K562 (cell line): Measurements from ENCODE around the gene CD151. TPM values are rescaled to one million over a fixed set of nuclear protein-coding genes. Genes with fewer than 3 reads are reported as not detected.
A peak's percentile ranks its signal among the peaks of the same experiment; 100 is the strongest.

Experiments
- ATAC-seq: fragments of 200-7000 bp; cut with Tn5 transposase; 3 replicates; pipeline ENCODE4 v1.9.1; 2020; ENCODE audit warnings: moderate library complexity
- BruUV-seq: library from RNA; stranded (reverse); fragments of 400-500 nt; replicated peaks from 2 replicates; lab custom pipeline; 2021; lab: Mats Ljungman, UMichigan
- CTCF ChIA-PET: fragments of 300-600 bp; formaldehyde crosslinking; extraction: SDS; loops from one replicate; lab custom pipeline; 2021; ENCODE audit warnings: low intra/inter-chr PET ratio; lab: Yijun Ruan, JAX
- POLR2A ChIA-PET: fragments of 300-600, 350-650 bp; sonication (Branson Sonifier 250); formaldehyde crosslinking; extraction: SDS; loops from one replicate; lab custom pipeline; 2021; ENCODE audit warnings: antibody characterized with exemption, inconsistent platforms; lab: Yijun Ruan, JAX
- DNase-seq, 4 experiments: peaks; one replicate each; pipeline versions ENCODE4 v3.0.0 to v3.0.0-alpha.2; 2011 to 2018; ENCODE audit warnings: low spot score in 3 of 4, mixed read lengths in 3 of 4; ENCODE audit errors: extremely low read depth in 1 of 4
- FAIRE-seq: peaks from 2 replicates; lab custom pipeline; 2011; peaks lifted over from hg19 to GRCh38; lab: Jason Lieb, UNC
- H2AFZ ChIP-seq: 2 replicates; pipeline ENCODE4 v1.6.0; 2011; ENCODE audit warnings: low read depth, low read length, control low read depth, inconsistent platforms
- H3K27ac ChIP-seq: fragments of 200-600 bp; 3 replicates; pipeline ENCODE4 v1.8.0; 2011; ENCODE audit warnings: low read depth, mild to moderate bottlenecking, control low read depth, inconsistent platforms, low read length, moderate library complexity, mixed read lengths; ENCODE audit errors: extremely low read depth
- H3K27me3 ChIP-seq, 2 experiments: fragments of 300-600 bp in 1 of 2; 2 replicates in 1 of 2; 3 replicates in 1 of 2; pipeline versions ENCODE4 v1.6.0 to v1.8.0; 2011; ENCODE audit warnings: inconsistent platforms in 2 of 2, low read length in 2 of 2, mild to moderate bottlenecking in 1 of 2, mixed read lengths in 1 of 2, moderate library complexity in 1 of 2; ENCODE audit not compliant: control insufficient read depth in 2 of 2, insufficient read depth in 2 of 2
- H3K36me3 ChIP-seq: fragments of 300-600 bp; 3 replicates; pipeline ENCODE4 v1.8.0; 2011; ENCODE audit warnings: mild to moderate bottlenecking, low read length, inconsistent platforms; ENCODE audit not compliant: control insufficient read depth, insufficient read depth
- H3K4me1 ChIP-seq, 2 experiments: fragments of 200-600 bp in 1 of 2; replicated peaks in 1 of 2; 2 replicates in 1 of 2; 3 replicates in 1 of 2; pipeline versions ENCODE4 v1.5.1 to v1.8.0; 2011; ENCODE audit warnings: inconsistent platforms in 2 of 2, low read length in 2 of 2, mild to moderate bottlenecking in 1 of 2, mixed read lengths in 1 of 2, moderate library complexity in 1 of 2; ENCODE audit not compliant: control insufficient read depth in 2 of 2, insufficient read depth in 2 of 2
- H3K4me2 ChIP-seq: 2 replicates; pipeline ENCODE4 v1.6.1; 2011; ENCODE audit warnings: low read length, control low read depth, inconsistent platforms, mixed read lengths; ENCODE audit not compliant: insufficient read depth
- H3K4me3 ChIP-seq: fragments of 200-600 bp; sonication (generic), shearing (Covaris generic); 2 replicates; pipeline ENCODE4 v1.5.1; 2016; ENCODE audit warnings: control low read depth, inconsistent platforms
- H3K79me2 ChIP-seq: fragments of 200-600 bp; 3 replicates; pipeline ENCODE4 v1.8.0; 2011; ENCODE audit warnings: low read length, inconsistent platforms; ENCODE audit not compliant: control insufficient read depth, insufficient read depth
- H3K9ac ChIP-seq, 2 experiments: 2 replicates each; pipeline versions ENCODE4 v1.6.0 to v1.6.1; 2011; ENCODE audit warnings: low read depth in 2 of 2, low read length in 2 of 2, control low read depth in 1 of 2, inconsistent platforms in 1 of 2, mild to moderate bottlenecking in 1 of 2, mixed read lengths in 1 of 2; ENCODE audit not compliant: insufficient read depth in 1 of 2
- H3K9me1 ChIP-seq: one replicate; pipeline ENCODE4 v1.6.0; 2011; ENCODE audit warnings: inconsistent platforms, mild to moderate bottlenecking, low read length, moderate library complexity; ENCODE audit not compliant: control insufficient read depth, insufficient read depth
- H3K9me3 ChIP-seq: replicated peaks from 2 replicates; pipeline ENCODE4 v1.5.1; 2011; ENCODE audit warnings: low read depth, low read length, inconsistent platforms; ENCODE audit not compliant: control insufficient read depth, insufficient read depth
- H4K20me1 ChIP-seq: replicated peaks from 2 replicates; pipeline ENCODE4 v1.6.1; 2011; ENCODE audit warnings: low read length, inconsistent platforms, mixed read lengths; ENCODE audit not compliant: control insufficient read depth, insufficient read depth
- POLR2G ChIP-seq: fragments of 200-400 bp; formaldehyde crosslinking; IDR thresholded peaks from 2 replicates; pipeline ENCODE4 v1.6.1; 2017; ENCODE audit warnings: low read depth, mild to moderate bottlenecking, antibody characterized with exemption, low read length, moderate library complexity
- RBM22 ChIP-seq: fragments of 200-400 bp; formaldehyde crosslinking; IDR thresholded peaks from 2 replicates; pipeline ENCODE4 v1.6.1; 2018; ENCODE audit warnings: low read length, low read depth; ENCODE audit not compliant: poor library complexity, severe bottlenecking
- RFX5 ChIP-seq: IDR thresholded peaks from 2 replicates; pipeline ENCODE4 v1.6.1; 2011; ENCODE audit warnings: low read depth, mild to moderate bottlenecking, improper control_type of control experiment, low read length
- ZBED1 ChIP-seq: IDR thresholded peaks from 2 replicates; pipeline ENCODE4 v1.6.1; 2014
- ZFP36 ChIP-seq: fragments of 150-350 bp; IDR thresholded peaks from 2 replicates; pipeline ENCODE4 v1.6.1; 2018; ENCODE audit warnings: low read length, low read depth; ENCODE audit not compliant: partially characterized antibody
- ZNF551 ChIP-seq: fragments of 250-450 bp; sonication (Bioruptor Pico); IDR thresholded peaks from 2 replicates; pipeline ENCODE4 v1.5.0; 2021; ENCODE audit warnings: mild to moderate bottlenecking, moderate library complexity
- WGBS: fragments of 100-300 bp; shearing (Covaris generic); methylation state at CpG from one replicate; pipeline ENCODE4 v1.1.6; 2016; ENCODE audit warnings: low coverage, mixed read lengths; ENCODE audit not compliant: insufficient coverage; ENCODE audit errors: missing lambda C conversion rate; 5-methylcytosine and 5-hydroxymethylcytosine counted together
- in situ Hi-C: fragments of 300-500 bp; cut with MboI; formaldehyde crosslinking; loops from 4 replicates; pipeline ENCODE4 v1.15.0; 2018; ENCODE audit warnings: inconsistent platforms, mixed read lengths
- intact Hi-C: fragments of 100-400 bp; cut with micrococcal nuclease; formaldehyde crosslinking; loops from 2 replicates; pipeline ENCODE4 v1.14.2; 2022
- polyA plus RNA-seq, 8 experiments: library from polyadenylated mRNA; depleted of rRNA in 4 of 8; stranded (reverse) in 5 of 8; unstranded in 3 of 8; fragments of >200 nt; fragmentation: Nextera tagmentation in 2 of 8; fragmentation: Illumina TruSeq in 1 of 8; extraction: Ambion mirVana in 2 of 8; extraction: Trizol in 1 of 8; gene quantifications; 2 replicates each; pipeline versions ENCODE4 v1.2.1 to v1.2.3, GENCODE V29; 2011 to 2014; ENCODE audit warnings: inconsistent platforms in 1 of 8, missing spikeins in 1 of 8
- total RNA-seq, 7 experiments: library from RNA; depleted of rRNA in 6 of 7; stranded (reverse); fragments of >200 nt in 6 of 7; fragmentation: Illumina TruSeq in 2 of 7; extraction: Trizol in 2 of 7; gene quantifications; 2 replicates each; pipeline versions ENCODE4 v1.2.1 to v1.2.3, GENCODE V29; 2011 to 2021; ENCODE audit warnings: low replicate concordance in 1 of 7
- TF ChIP-seq, protein P1 (sequence below): fragments of 250-450 bp; sonication (Bioruptor Pico); IDR thresholded peaks from 2 replicates; pipeline ENCODE4 v1.5.0; 2020; ENCODE audit warnings: mild to moderate bottlenecking, borderline replicate concordance

CD151 gene
- total and polyA plus RNA-seq, 9 of the 15 experiments (the other 6 are each of a cell fraction or from before 2014, with no cell fraction given), result 2.3 to 187 (median 140) TPM

DNA sequence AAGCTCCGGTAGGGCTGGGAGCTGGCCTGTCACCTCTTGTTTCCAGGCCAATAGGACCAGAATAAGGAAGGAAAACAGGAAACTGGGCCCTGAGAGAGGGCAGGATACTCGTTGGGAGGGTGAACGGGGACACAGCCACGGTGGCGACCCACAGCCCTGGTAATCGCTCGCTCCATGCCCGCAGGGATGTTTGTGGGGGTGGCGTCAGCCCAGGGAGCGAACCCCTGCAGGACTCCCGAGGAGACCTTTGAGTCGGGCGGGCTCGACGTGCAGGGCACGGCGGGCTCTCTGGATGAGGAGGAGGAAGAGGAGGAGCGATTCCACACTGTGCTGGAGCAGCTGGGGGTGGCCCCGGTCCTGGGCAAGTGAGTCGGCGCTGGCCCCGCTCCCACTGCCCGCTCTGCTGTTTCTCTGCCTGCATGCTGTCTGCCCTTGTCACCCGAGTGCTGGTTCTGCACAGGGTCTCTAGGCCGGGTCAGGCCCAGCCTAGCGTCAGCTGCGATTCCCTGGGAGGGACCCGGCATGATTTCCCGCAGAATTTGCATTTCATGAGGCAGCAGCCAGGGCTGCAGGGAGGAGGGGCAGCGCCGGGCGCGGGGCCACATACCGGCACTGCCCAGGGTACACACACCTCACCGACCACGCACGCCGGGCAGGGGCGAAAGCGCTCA lies 3.4 kb upstream of the CD151 start:
- Histone ChIP-seq H3K4me1 (peaks cover 32 to 96% of the 10 kb centered on the region in 2 experiments), H3K9me3 (no peaks in the 10 kb centered on the region), H3K9me1 (peaks cover 5% of the 10 kb centered on the region), H3K27ac (no peak overlapping the region), H3K4me3 (no peak overlapping the region), H3K4me2 (no peak overlapping the region), H4K20me1 (peaks cover 1% of the 10 kb centered on the region), H3K27me3 (no peaks in the 10 kb centered on the region), H3K9ac (no peak overlapping the region; a peak in 1 of 4 replicates), H3K79me2 (peaks cover 27% of the 10 kb centered on the region), H3K36me3 (peaks cover 19% of the 10 kb centered on the region; the same call in 1 of the 3 replicates), H2AFZ (no peak overlapping the region)
- DNase-seq, result no peak
- BruUV-seq, result no TSS peak
- in situ Hi-C loops, result no loop called here
- no peak for ATAC-seq
- ChIA-PET CTCF (no interaction called here), POLR2A (interaction anchor here (0.8 to 3.2 kb wide), 5 partner anchors 9 to 18 kb away, joined by 3 to 13 read pairs (median 4); partner anchors contain the start of gene PNPLA2)
- WGBS, result 94% methylated on average over 26 of the region's 40 CpGs
- intact Hi-C loops, result no loop called here
- TF ChIP-seq ZBED1 (no peak), POLR2G (0 out of 2 replicates have a peak, but pooled peaks have one; percentile 39), RBM22 (no peak), ZNF551 (CRISPR knock-in tag) (no peak), ZFP36 (no peak), RFX5 (no peak)
- TF ChIP-seq, protein P1, sequence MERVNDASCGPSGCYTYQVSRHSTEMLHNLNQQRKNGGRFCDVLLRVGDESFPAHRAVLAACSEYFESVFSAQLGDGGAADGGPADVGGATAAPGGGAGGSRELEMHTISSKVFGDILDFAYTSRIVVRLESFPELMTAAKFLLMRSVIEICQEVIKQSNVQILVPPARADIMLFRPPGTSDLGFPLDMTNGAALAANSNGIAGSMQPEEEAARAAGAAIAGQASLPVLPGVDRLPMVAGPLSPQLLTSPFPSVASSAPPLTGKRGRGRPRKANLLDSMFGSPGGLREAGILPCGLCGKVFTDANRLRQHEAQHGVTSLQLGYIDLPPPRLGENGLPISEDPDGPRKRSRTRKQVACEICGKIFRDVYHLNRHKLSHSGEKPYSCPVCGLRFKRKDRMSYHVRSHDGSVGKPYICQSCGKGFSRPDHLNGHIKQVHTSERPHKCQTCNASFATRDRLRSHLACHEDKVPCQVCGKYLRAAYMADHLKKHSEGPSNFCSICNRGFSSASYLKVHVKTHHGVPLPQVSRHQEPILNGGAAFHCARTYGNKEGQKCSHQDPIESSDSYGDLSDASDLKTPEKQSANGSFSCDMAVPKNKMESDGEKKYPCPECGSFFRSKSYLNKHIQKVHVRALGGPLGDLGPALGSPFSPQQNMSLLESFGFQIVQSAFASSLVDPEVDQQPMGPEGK, result no peak
- FAIRE-seq, result no peak
